AG10803 (cell line): ENCODE results near the gene SERPINB6.

ENCODE experiments used
- DNase-seq: peaks from one replicate; pipeline ENCODE4 v3.0.0; 2010; ENCODE audit warnings: low read depth
- H3K4me3 ChIP-seq: 2 replicates; pipeline ENCODE4 v1.5.1; 2011; ENCODE audit warnings: mild to moderate bottlenecking, low read length, control low read depth
- TF ChIP-seq, protein P1 (sequence below): conservative IDR thresholded peaks from 2 replicates; pipeline ENCODE4 v1.5.1; 2011; ENCODE audit warnings: mild to moderate bottlenecking, low read length, control low read depth, inconsistent platforms

Gene SERPINB6

DNA sequence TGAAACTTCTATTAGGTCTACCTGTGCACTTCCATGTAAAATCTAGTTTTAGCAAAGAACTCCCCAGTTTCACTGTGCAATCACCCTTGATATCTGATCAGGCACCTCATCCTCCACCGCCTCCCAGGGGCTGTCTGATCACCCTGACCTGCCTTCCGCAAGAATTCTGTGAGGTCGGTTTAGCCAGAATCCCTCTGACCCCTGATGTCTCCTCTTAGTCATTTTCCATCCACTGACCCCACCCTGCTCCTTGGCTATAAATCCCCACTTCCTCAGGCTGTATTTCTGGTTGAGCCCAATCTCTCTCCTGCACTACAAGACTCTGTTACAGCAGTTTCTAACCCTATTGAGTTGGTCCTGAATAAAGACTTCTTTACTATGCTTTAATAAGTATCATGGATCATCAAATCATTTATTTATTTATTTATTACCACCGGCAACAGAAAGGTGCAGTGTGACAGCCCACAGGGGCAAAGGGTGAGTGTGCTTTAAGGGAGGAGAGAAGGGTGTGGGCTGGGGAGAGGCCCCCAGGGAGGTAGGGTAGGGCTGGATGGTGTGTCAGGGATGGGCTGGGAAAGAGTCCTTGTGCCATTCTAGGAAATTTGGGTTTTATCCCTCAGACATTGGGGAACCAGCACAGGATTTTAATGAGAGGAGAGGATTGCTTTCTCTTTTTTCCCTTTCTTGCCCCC lies 11.2 kb upstream of the SERPINB6 start:
- TF ChIP-seq, protein P1, sequence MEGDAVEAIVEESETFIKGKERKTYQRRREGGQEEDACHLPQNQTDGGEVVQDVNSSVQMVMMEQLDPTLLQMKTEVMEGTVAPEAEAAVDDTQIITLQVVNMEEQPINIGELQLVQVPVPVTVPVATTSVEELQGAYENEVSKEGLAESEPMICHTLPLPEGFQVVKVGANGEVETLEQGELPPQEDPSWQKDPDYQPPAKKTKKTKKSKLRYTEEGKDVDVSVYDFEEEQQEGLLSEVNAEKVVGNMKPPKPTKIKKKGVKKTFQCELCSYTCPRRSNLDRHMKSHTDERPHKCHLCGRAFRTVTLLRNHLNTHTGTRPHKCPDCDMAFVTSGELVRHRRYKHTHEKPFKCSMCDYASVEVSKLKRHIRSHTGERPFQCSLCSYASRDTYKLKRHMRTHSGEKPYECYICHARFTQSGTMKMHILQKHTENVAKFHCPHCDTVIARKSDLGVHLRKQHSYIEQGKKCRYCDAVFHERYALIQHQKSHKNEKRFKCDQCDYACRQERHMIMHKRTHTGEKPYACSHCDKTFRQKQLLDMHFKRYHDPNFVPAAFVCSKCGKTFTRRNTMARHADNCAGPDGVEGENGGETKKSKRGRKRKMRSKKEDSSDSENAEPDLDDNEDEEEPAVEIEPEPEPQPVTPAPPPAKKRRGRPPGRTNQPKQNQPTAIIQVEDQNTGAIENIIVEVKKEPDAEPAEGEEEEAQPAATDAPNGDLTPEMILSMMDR, result no peak
- H3K4me3 ChIP-seq, result no peak overlapping the region
- DNase-seq, result no peak

DNA sequence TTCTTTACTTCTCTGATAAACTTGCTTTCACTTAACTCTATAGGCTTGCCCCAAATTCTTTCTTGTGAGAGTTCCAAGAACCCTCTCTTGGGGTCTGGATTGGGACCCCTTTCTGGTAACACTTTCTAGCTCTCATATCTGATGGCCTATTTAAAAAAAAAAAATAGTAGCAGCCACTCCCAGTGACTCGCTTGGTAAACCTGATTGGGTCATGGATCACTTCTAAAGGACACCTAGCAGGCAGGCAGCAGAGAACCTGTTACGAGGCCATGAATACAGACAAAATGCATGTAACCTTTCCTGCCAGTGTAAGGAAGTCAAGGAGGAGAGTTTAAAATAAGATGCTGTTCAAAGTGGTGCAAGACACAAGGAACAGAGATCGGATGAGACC lies 9.1 kb upstream of the SERPINB6 start:
- TF ChIP-seq, protein P1, result no peak
- no peak overlapping the region for H3K4me3 ChIP-seq
- DNase-seq, result no peak

DNA sequence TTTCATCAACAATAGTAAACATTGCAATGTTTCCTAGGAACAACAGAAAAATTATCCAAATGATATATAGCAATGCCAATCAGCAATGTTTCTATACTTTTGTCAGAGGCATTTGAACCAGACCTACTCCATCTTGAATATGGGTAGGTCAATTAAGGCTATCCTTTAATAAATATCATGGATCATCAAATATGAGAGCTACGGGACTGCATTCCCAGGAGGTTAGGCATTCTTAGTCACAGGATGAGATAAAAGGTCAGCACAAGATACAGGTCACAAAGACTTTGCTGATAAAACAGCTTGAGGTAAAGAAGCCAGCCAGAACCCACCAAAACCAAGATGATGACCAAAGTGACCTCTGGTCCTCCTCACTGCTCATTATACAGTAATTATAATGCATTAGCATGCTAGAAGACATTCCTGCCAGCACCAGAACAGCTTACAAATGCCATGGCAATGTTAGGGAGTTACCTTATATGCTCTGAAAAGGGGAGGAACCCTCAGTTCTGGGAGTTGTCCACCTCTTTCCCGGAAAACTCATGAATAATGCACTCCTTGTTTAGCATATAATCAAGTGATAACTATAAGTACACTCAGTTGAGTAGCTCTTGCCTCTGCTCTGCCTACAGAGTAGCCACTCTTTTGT lies 8.6 kb upstream of the SERPINB6 start:
- H3K4me3 ChIP-seq, result no peak overlapping the region
- TF ChIP-seq, protein P1, result no peak
- no peak for DNase-seq

DNA sequence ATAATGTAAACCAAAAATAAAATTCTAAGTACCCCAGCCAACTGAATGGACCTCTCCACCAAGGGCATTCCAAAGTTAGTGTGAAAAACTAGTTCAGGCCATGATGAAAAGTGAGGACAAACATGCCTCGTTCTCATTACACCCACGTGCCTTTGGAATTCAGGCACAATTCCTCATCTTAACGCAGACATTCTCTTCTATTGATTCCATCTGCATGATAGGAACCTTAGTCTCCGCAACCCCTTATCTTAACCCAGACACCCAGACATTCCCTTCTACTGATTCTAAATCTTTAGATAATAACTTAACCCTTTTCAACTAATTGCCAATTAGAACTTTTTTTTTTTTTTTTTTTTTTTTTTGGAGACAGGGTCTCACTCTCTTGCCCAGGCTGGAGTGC lies 7.6 kb upstream of the SERPINB6 start:
- H3K4me3 ChIP-seq, result no peak overlapping the region
- DNase-seq, result no peak
- TF ChIP-seq, protein P1, result no peak

DNA sequence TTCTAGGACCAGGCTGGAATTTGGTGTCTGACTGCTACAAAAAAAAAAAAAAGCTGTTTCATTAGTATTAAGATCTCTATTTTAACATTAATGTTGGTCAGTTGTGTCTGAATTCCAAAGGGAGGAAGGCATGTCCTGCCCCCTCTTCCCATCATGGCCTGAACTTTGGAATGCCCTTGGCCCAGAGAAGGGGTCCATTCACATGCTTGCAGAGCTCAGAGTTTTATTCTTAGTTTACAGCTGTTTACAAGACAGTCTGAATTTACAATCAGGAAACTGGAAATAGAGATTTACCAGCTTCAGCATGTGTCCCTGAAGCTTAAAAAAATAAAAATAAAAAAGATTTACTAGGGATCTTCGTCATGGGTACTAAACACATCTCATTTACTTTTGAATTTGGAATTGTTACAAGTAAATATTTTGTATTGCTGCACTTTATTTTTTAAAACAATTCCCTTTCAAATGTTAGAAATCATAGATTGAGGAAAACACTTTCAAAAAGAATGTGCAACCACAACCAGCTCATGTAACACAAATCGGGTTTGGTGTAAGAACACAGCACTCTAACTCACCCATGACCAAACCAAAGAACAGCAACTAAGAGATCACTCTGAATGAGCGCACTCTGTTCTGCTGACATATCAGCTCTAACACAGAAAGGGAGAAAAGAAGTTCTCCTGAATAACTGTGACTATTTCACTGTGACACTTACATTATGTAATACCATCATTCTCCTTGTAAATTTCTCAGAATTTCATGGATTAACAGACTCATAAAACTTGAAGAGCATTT lies 6.6 kb upstream of the SERPINB6 start:
- no peak overlapping the region for H3K4me3 ChIP-seq
- no peak for DNase-seq
- TF ChIP-seq, protein P1, result no peak

DNA sequence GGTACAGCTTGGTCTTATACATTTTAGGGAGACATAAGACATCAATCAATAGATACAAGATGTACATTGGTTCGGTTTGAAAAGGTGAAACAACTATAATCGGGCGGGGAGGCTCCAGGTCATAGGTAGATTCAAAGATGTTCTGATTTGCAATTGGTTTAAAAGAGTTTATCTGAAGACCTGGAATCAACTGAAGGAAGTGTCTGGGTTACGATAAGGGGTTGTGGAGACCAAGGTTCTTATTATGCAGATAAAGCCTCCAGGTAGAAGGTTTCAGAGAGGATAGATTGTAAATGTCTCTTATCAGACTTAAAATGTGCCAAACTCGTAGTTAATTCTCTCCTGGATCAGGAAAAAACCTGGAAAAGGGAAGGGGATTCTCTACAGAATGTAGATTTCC lies 5.9 kb upstream of the SERPINB6 start:
- no peak for DNase-seq
- no peak overlapping the region for H3K4me3 ChIP-seq
- TF ChIP-seq, protein P1, result no peak
